OCI-LY3 (cell line): Measurements from ENCODE around the gene OPCML.

Experiments used
- H2AFZ ChIP-seq: fragments of 200-600, 300-600 bp; shearing (Covaris generic); 2 replicates; pipeline ENCODE4 v1.6.0; 2014; ENCODE audit warnings: antibody characterized with exemption, low read depth, low read length
- H3K27ac ChIP-seq: fragments of 200-600, 300-600 bp; sonication (generic); 2 replicates; pipeline ENCODE4 v1.5.1; 2014; ENCODE audit warnings: mild to moderate bottlenecking, low read length, moderate library complexity, mixed read lengths
- H3K27me3 ChIP-seq: fragments of 200-600, 300-600 bp; sonication (generic); 2 replicates; pipeline ENCODE4 v1.6.1; 2014; ENCODE audit warnings: low read depth, low read length, mixed read lengths
- H3K36me3 ChIP-seq: fragments of 200-600, 300-600 bp; sonication (generic); replicated peaks from 2 replicates; pipeline ENCODE3; 2014; ENCODE audit warnings: low read depth, low read length, mixed read lengths
- H3K4me1 ChIP-seq: fragments of 300-600, 200-600 bp; sonication (generic); 2 replicates; pipeline ENCODE4 v1.6.1; 2014; ENCODE audit warnings: low read length, mixed read lengths
- H3K4me2 ChIP-seq: fragments of 200-600, 300-600 bp; sonication (generic); 2 replicates; pipeline ENCODE4 v1.6.1; 2014; ENCODE audit warnings: low read length, mixed read lengths
- H3K4me3 ChIP-seq: fragments of 300-600, 200-600 bp; sonication (generic); 2 replicates; pipeline ENCODE4 v1.5.1; 2014; ENCODE audit warnings: antibody characterized with exemption, mild to moderate bottlenecking, low read length, moderate library complexity
- H3K79me2 ChIP-seq: fragments of 300-600, 200-600 bp; shearing (Covaris generic); 2 replicates; pipeline ENCODE4 v1.6.1; 2014; ENCODE audit warnings: mild to moderate bottlenecking, low read length, mixed read lengths
- H3K9ac ChIP-seq: fragments of 300-600, 200-600 bp; shearing (Covaris generic); 2 replicates; pipeline ENCODE4 v1.6.0; 2014; ENCODE audit warnings: mild to moderate bottlenecking, low read length, moderate library complexity
- H3K9me3 ChIP-seq: fragments of 200-600, 300-600 bp; shearing (Covaris generic); 2 replicates; pipeline ENCODE4 v1.6.1; 2014; ENCODE audit warnings: low read length, mixed read lengths; ENCODE audit not compliant: insufficient read depth
- H4K20me1 ChIP-seq: fragments of 200-600, 300-600 bp; sonication (generic); 2 replicates; pipeline ENCODE4 v1.6.1; 2016; ENCODE audit warnings: low read length, mixed read lengths; ENCODE audit not compliant: insufficient read depth
- CTCF ChIP-seq: fragments of 200-600, 300-600 bp; sonication (generic); IDR thresholded peaks from 2 replicates; pipeline ENCODE4 v1.5.1; 2014; ENCODE audit warnings: antibody characterized with exemption, low read length, low read depth
- EZH2phosphoT487 ChIP-seq: fragments of 200-600 bp; shearing (Covaris generic); IDR thresholded peaks from 2 replicates; pipeline ENCODE4 v1.6.1; 2018; ENCODE audit warnings: antibody characterized with exemption, mixed run types, low read depth

The OPCML gene

GRCh38 chr11:132809070-132809469, 723.2 kb downstream of the OPCML start:
- Histone ChIP-seq H3K27ac (no peak overlapping the region), H3K79me2 (no peaks in the 10 kb centered on the region), H3K4me2 (no peak overlapping the region), H3K36me3 (no peaks in the 10 kb centered on the region), H3K4me3 (no peak overlapping the region), H3K9ac (no peak overlapping the region), H4K20me1 (no peaks in the 10 kb centered on the region), H2AFZ (no peak overlapping the region), H3K9me3 (no peaks in the 10 kb centered on the region), H3K4me1 (no peaks in the 10 kb centered on the region), H3K27me3 (peaks cover 4% of the 10 kb centered on the region; the same call in 1 of the 2 replicates)
- TF ChIP-seq EZH2phosphoT487: no peak
- TF ChIP-seq CTCF: no peak

DNA sequence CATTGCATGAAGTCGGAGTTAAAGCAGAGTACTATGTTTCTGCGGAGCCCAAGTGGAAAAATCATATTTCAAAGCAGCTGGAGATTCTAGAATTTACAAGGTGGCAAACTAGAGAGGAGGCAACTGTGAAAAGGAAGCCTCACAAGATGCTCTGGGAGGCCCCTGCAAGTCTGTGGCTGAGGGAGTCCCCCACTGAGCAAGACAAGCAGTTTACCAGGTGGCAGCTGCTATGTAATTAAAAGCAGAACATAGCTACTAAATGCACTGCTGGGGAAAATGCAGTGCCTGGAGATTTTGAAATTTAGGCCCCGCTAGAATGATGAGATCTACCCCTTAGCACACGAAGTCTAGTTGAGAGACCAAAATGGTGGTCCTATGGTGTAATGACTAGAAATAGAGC, 728.0 kb downstream of the OPCML start:
- TF ChIP-seq CTCF (no peak), EZH2phosphoT487 (no peak)

DNA sequence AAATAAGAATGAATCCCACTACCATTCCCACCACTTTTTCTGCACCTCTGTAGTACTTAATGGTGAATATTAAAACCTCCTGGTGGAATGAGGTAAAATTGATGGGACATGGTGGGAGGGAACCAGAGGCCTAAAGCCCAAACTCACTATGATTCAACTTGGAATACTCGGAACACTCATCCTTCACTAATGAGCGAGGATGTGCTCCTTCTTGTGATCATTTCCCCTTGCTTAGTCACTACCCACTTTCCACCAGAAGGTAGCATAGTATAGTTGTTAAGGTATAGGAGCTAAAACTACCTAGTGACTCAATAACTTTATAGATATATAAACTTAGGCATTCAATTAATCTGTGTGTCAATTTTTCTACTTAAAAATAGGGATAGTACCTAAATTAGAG, 728.9 kb downstream of the OPCML start:
- TF ChIP-seq EZH2phosphoT487 (no peak), CTCF (no peak)
- H3K79me2 ChIP-seq: no peaks in the 10 kb centered on the region
- no peak overlapping the region for H3K27ac ChIP-seq
- H4K20me1 ChIP-seq: no peaks in the 10 kb centered on the region
- H3K4me2 ChIP-seq: no peak overlapping the region
- H3K9ac ChIP-seq: no peak overlapping the region
- H3K4me3 ChIP-seq: no peak overlapping the region
- peaks cover 4% of the 10 kb centered on the region; the same call in 1 of the 2 replicates for H3K27me3 ChIP-seq
- no peaks in the 10 kb centered on the region for H3K9me3 ChIP-seq
- H3K4me1 ChIP-seq: no peaks in the 10 kb centered on the region
- no peaks in the 10 kb centered on the region for H3K36me3 ChIP-seq
- H2AFZ ChIP-seq: no peak overlapping the region

More for the DNA sequence above, 728.0 kb downstream of the OPCML start:
- H3K9me3 ChIP-seq: no peaks in the 10 kb centered on the region
- H2AFZ ChIP-seq: no peak overlapping the region
- H3K36me3 ChIP-seq: no peaks in the 10 kb centered on the region
- H4K20me1 ChIP-seq: no peaks in the 10 kb centered on the region
- peaks cover 4% of the 10 kb centered on the region; the same call in 1 of the 2 replicates for H3K27me3 ChIP-seq
- no peak overlapping the region for H3K9ac ChIP-seq
- H3K4me3 ChIP-seq: no peak overlapping the region
- no peak overlapping the region for H3K4me2 ChIP-seq
- H3K27ac ChIP-seq: no peak overlapping the region
- H3K4me1 ChIP-seq: no peaks in the 10 kb centered on the region
- H3K79me2 ChIP-seq: no peaks in the 10 kb centered on the region

- Histone ChIP-seq H3K27me3 (peaks cover under 1% of the 10 kb centered on the region; the same call in 1 of the 2 replicates), H3K9ac (no peak overlapping the region), H3K36me3 (no peaks in the 10 kb centered on the region), H3K79me2 (no peaks in the 10 kb centered on the region), H4K20me1 (no peaks in the 10 kb centered on the region), H3K4me3 (no peak overlapping the region), H3K9me3 (no peaks in the 10 kb centered on the region), H3K4me2 (no peak overlapping the region), H3K4me1 (no peaks in the 10 kb centered on the region), H2AFZ (no peak overlapping the region), H3K27ac (no peak overlapping the region)
- TF ChIP-seq EZH2phosphoT487 (no peak), CTCF (no peak)
Measured at GRCh38 chr11:132802947-132803346, 729.4 kb downstream of the OPCML start.
